Fibroblast of lung (primary cell): ENCODE data around the gene SECTM1.
"Not testable (repeated sequence)": the region's sequence is repeated elsewhere in the genome, so short reads cannot be mapped to it uniquely, and the experiment has no call there.

Experiments used
- EZH2 ChIP-seq: IDR thresholded peaks from 2 replicates; pipeline ENCODE4 v1.5.1; 2012; ENCODE audit warnings: low read length, control low read depth, mild to moderate bottlenecking; ENCODE audit errors: missing control alignments
- TF ChIP-seq, protein P1 (sequence below), 2 donors: IDR thresholded peaks in 1 of 2; conservative IDR thresholded peaks in 1 of 2; 1 replicate in 1 of 2; 2 replicates in 1 of 2; pipeline ENCODE4 v1.5.1; 2011 to 2012; ENCODE audit warnings: low read length in 2 of 2, control low read depth in 1 of 2, inconsistent platforms in 1 of 2, low read depth in 1 of 2, mild to moderate bottlenecking in 1 of 2

DNA sequence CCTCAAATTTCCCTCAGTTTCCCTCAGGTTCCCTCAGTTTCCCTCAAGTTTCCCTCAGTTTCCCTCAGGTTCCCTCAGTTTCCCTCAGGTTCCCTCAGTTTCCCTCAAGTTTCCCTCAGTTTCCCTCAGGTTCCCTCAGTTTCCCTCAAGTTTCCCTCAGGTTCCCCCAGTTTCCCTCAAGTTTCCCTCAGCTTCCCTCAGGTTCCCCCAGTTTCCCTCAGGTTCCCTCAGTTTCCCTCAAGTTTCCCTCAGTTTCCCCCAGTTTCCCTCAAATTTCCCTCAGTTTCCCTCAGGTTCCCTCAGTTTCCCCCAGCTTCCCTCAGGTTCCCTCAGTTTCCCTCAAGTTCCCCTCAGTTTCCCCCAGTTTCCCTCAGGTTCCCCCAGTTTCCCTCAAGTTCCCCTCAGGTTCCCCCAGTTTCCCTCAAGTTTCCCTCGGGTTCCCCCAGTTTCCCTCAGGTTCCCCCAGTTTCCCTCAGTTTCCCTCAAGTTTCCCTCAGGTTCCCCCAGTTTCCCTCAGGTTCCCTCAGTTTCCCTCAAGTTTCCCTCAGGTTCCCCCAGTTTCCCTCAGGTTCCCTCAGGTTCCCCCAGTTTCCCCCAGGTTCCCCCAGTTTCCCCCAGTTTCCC lies 26.0 kb upstream of the SECTM1 start:
- TF ChIP-seq, protein P1, sequence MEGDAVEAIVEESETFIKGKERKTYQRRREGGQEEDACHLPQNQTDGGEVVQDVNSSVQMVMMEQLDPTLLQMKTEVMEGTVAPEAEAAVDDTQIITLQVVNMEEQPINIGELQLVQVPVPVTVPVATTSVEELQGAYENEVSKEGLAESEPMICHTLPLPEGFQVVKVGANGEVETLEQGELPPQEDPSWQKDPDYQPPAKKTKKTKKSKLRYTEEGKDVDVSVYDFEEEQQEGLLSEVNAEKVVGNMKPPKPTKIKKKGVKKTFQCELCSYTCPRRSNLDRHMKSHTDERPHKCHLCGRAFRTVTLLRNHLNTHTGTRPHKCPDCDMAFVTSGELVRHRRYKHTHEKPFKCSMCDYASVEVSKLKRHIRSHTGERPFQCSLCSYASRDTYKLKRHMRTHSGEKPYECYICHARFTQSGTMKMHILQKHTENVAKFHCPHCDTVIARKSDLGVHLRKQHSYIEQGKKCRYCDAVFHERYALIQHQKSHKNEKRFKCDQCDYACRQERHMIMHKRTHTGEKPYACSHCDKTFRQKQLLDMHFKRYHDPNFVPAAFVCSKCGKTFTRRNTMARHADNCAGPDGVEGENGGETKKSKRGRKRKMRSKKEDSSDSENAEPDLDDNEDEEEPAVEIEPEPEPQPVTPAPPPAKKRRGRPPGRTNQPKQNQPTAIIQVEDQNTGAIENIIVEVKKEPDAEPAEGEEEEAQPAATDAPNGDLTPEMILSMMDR (conservative IDR thresholded peaks at IDR 0.05 in 1 of 2, IDR thresholded peaks at IDR 0.05 in 1 of 2; ENCODE audit: low read depth in 1 of 2, low read length in 2 of 2): not testable (repeated sequence)
- not testable (repeated sequence) for TF ChIP-seq EZH2
